Measurements from ENCODE around the gene IL25.
A peak's percentile ranks its signal among the peaks of the same experiment; 100 is the strongest.

Gene IL25

GRCh38 chr14:23376482-23377197 is 4.0 kb downstream of the IL25 start, which contains the start of gene CMTM5:
Gene CMTM5 (plus strand): TSS chr14:23377046. CDS start chr14:23377252, 206 bp downstream.
- no peak for DNase-seq
- Mint-ChIP-seq H3K36me3 (ENCODE audit: low read depth) (no peaks in the 10 kb centered on the region), H3K4me3 (no peak within 1 kb of the TSS), H3K9me3 (no peaks in the 10 kb centered on the region), H3K4me1 (ENCODE audit: low read depth) (no peaks in the 10 kb centered on the region), H3K27ac (no peak within 1 kb of the TSS), H3K27me3 (peaks cover 11% of the 10 kb centered on the region)

DNA sequence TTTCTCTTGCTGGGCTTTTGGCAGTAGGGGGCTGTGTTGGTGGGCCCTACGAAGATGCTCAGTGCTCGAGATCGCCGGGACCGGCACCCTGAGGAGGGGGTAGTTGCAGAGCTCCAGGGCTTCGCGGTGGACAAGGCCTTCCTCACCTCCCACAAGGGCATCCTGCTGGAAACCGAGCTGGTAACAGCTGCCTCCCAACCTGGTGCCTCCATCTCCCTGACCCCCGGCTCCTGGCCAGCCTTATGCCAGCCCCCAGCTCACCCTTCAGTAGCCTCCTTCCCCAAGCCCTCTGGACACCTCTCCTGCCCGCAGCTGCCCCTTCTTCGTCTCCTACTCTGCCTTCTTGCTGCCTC is 4.6 kb downstream of the IL25 start:
- no peaks in the 10 kb centered on the region for H3K4me1 Mint-ChIP-seq (ENCODE audit: low read depth)
- peaks cover 11% of the 10 kb centered on the region for H3K27me3 Mint-ChIP-seq
- H3K27ac Mint-ChIP-seq: no peak overlapping the region
- no peaks in the 10 kb centered on the region for H3K9me3 Mint-ChIP-seq
- H3K4me3 Mint-ChIP-seq: no peak overlapping the region
- no peak for DNase-seq
- H3K36me3 Mint-ChIP-seq (ENCODE audit: low read depth): no peaks in the 10 kb centered on the region

DNA sequence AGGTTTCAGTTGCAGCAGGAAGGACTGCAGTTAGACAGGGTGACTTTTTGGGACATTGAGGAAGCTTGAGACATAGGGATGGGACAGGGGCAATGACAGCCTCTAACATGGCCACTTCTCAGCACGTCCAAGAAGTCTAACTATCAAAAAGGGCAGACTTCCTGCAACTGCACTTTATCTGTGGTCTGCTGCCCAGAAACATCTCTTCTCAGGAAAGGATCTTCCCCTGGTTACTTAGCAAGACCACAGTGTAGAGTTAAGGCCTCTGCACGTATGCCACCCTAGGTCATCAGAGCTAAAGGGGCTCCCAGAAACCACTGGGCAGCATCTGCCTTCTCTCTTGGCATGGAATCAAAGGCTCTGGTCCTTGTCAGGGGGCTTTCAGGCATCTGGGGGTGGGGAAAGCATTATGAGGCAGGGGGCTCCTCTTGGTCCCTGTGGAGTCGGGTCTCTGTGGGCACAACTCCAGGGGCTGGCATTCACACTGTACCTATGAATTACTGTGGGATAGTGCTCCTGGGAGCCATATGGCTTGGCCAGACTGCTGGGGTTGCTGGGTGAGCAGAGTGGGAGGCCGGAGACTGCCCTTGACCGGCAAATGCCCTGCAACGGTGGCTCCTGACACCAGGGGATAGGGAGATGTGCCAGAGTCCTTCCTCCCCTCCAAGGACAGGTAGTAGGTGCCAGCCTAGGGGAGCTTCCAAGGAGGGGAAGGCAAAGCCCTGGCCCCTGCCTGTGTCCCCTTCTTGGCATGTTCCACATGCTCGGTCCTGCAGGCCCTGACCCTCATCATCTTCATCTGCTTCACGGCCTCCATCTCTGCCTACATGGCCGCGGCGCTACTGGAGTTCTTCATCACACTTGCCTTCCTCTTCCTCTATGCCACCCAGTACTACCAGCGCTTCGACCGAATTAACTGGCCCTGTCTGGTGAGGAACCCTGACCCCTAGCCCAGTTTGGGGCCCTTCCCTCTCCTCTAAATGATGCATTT is 5.3 kb downstream of the IL25 start:
- Mint-ChIP-seq H3K9me3 (no peaks in the 10 kb centered on the region), H3K27ac (no peak overlapping the region), H3K4me1 (ENCODE audit: low read depth) (no peaks in the 10 kb centered on the region), H3K27me3 (peaks cover 11% of the 10 kb centered on the region), H3K36me3 (ENCODE audit: low read depth) (no peaks in the 10 kb centered on the region), H3K4me3 (no peak overlapping the region)
- DNase-seq: no peak

GRCh38 chr14:23378612-23379220 is 6.1 kb downstream of the IL25 start:
- no peaks in the 10 kb centered on the region for H3K36me3 Mint-ChIP-seq (ENCODE audit: low read depth)
- no peak for DNase-seq
- H3K9me3 Mint-ChIP-seq: no peaks in the 10 kb centered on the region
- no peak overlapping the region for H3K4me3 Mint-ChIP-seq
- H3K27ac Mint-ChIP-seq: no peak overlapping the region
- peaks cover 11% of the 10 kb centered on the region for H3K27me3 Mint-ChIP-seq
- H3K4me1 Mint-ChIP-seq (ENCODE audit: low read depth): no peaks in the 10 kb centered on the region

DNA sequence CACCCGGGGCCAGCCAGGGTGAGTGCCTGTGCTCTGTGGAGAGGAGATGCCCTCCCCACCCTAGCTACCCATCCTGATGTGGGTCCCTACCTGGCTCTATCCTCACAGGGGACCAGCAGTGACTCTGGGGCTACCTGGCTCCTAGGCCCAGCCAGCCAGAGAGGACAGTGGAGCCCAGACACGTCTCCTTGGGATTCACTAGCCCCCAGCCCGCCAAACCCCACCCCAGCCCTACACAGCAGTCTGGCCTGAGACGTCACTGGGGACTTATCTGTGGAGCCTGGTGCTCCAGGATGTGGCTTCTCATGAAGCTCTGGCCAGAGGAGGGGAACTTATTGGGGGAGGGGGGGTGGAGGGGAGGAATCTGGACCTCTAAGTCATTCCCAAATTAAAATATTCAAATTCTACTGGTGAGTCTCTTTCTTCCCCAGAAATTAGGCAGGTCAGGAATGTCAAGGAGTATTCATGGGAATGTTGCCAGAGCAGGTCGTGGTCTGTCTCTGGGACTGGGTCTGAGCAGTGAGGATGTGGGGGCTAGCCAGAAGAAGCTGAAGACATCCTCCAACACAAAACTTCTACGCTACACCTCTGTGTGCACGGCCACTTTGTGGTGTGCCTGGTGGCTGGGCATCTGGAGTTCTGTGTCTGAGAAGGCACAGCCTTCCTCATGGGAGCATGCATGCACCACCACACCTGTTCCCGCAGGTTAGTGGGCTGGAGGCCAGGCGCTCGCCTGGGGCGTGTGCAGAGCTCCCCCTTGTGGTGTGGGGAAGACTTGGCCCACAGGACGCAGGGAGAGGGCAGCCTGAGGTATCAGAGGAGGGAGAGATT is 7.0 kb downstream of the IL25 start:
- no peaks in the 10 kb centered on the region for H3K4me1 Mint-ChIP-seq (ENCODE audit: low read depth)
- H3K36me3 Mint-ChIP-seq (ENCODE audit: low read depth): no peaks in the 10 kb centered on the region
- peaks cover 11% of the 10 kb centered on the region for H3K27me3 Mint-ChIP-seq

GRCh38 chr14:23380197-23380914 is 7.7 kb downstream of the IL25 start:
- Mint-ChIP-seq H3K27ac (no peak overlapping the region), H3K27me3 (peaks cover 11% of the 10 kb centered on the region), H3K9me3 (no peaks in the 10 kb centered on the region), H3K36me3 (ENCODE audit: low read depth) (no peaks in the 10 kb centered on the region), H3K4me3 (no peak overlapping the region), H3K4me1 (ENCODE audit: low read depth) (no peaks in the 10 kb centered on the region)
- DNase-seq: no peak

More for the DNA sequence above, 7.0 kb downstream of the IL25 start:
- H3K9me3 Mint-ChIP-seq: no peaks in the 10 kb centered on the region
- peak; percentile 77 for DNase-seq
- no peak overlapping the region for H3K4me3 Mint-ChIP-seq
- H3K27ac Mint-ChIP-seq: no peak overlapping the region

DNA sequence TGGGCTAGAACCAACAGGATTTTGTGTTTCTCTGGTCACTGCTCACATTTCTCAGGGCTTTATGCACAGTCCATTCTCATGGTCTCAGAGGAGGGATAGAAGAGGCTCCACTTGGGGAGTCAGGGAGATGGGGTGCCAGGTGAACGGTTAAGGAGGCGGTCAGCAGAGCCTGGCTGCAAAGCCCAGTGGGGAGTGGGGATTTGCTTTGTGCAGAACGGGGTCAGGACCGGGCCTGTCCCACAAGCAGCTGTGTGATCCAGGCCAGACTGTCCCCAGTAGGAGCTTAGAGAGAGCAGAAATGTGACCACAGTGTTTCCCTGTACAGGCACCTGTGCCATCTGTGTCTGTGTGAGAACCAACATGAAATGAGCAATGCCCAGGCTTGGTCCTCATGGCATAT is 8.4 kb downstream of the IL25 start:
- no peaks in the 10 kb centered on the region for H3K4me1 Mint-ChIP-seq (ENCODE audit: low read depth)
- DNase-seq: no peak
- H3K4me3 Mint-ChIP-seq: no peak overlapping the region
- no peaks in the 10 kb centered on the region for H3K9me3 Mint-ChIP-seq
- H3K36me3 Mint-ChIP-seq (ENCODE audit: low read depth): no peaks in the 10 kb centered on the region
- H3K27me3 Mint-ChIP-seq: peaks cover 11% of the 10 kb centered on the region
- no peak overlapping the region for H3K27ac Mint-ChIP-seq

GRCh38 chr14:23381871-23382270 is 9.3 kb downstream of the IL25 start:
- no peaks in the 10 kb centered on the region for H3K9me3 Mint-ChIP-seq
- no peak overlapping the region for H3K27ac Mint-ChIP-seq
- H3K27me3 Mint-ChIP-seq: peaks cover 11% of the 10 kb centered on the region
- no peak overlapping the region for H3K4me3 Mint-ChIP-seq
- no peaks in the 10 kb centered on the region for H3K36me3 Mint-ChIP-seq (ENCODE audit: low read depth)
- no peaks in the 10 kb centered on the region for H3K4me1 Mint-ChIP-seq (ENCODE audit: low read depth)
- no peak for DNase-seq

GRCh38 chr14:23382276-23382675 is 9.7 kb downstream of the IL25 start:
- Mint-ChIP-seq H3K36me3 (ENCODE audit: low read depth) (no peaks in the 10 kb centered on the region), H3K4me3 (no peak overlapping the region), H3K27ac (no peak overlapping the region), H3K27me3 (peaks cover 11% of the 10 kb centered on the region), H3K4me1 (ENCODE audit: low read depth) (no peaks in the 10 kb centered on the region), H3K9me3 (no peaks in the 10 kb centered on the region)
- DNase-seq: no peak

GRCh38 chr14:23382731-23383440 is 10.3 kb downstream of the IL25 start:
- Mint-ChIP-seq H3K27ac (no peak overlapping the region), H3K27me3 (peaks cover 11% of the 10 kb centered on the region), H3K36me3 (ENCODE audit: low read depth) (no peaks in the 10 kb centered on the region), H3K9me3 (no peaks in the 10 kb centered on the region), H3K4me3 (no peak overlapping the region), H3K4me1 (ENCODE audit: low read depth) (no peaks in the 10 kb centered on the region)
- no peak for DNase-seq

- peaks cover 12% of the 10 kb centered on the region for H3K27me3 Mint-ChIP-seq
- H3K36me3 Mint-ChIP-seq (ENCODE audit: low read depth): no peaks in the 10 kb centered on the region
- no peak for DNase-seq
- H3K27ac Mint-ChIP-seq: no peak overlapping the region
- H3K9me3 Mint-ChIP-seq: no peaks in the 10 kb centered on the region
- H3K4me3 Mint-ChIP-seq: no peak overlapping the region
- no peaks in the 10 kb centered on the region for H3K4me1 Mint-ChIP-seq (ENCODE audit: low read depth)
Measured at GRCh38 chr14:23384364-23385080, 11.9 kb downstream of the IL25 start.

DNA sequence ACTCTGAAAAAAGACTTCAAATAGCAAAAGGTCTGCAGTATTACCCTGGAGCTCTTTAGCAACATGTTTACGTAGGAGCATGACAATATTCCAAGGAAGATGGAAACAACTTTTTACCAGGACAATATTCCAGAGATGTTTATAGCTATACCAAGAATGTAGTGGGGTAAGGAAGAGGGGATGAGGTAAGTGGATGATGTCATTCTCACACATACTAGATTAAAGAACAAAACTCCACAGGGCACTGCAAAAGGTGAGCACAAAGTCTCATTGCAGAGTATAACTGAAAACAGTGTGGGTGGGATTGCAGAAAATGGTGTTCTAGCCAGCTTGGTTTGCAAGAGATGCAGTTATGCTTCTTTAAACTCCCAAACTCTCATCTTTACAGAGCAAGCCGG is 12.6 kb downstream of the IL25 start:
- DNase-seq: no peak
- no peak overlapping the region for H3K27ac Mint-ChIP-seq
- H3K27me3 Mint-ChIP-seq: peaks cover 11% of the 10 kb centered on the region
- no peaks in the 10 kb centered on the region for H3K9me3 Mint-ChIP-seq
- no peaks in the 10 kb centered on the region for H3K4me1 Mint-ChIP-seq (ENCODE audit: low read depth)
- H3K36me3 Mint-ChIP-seq (ENCODE audit: low read depth): no peaks in the 10 kb centered on the region
- H3K4me3 Mint-ChIP-seq: no peak overlapping the region
